Activated CD8-positive, alpha-beta memory T cell treated with anti-CD3 and anti-CD28 coated beads for 36 hours (primary cell): Measurements from ENCODE around the gene CX3CL1. TPM values are rescaled to one million over a fixed set of nuclear protein-coding genes. Genes with fewer than 3 reads are reported as not detected.
"Not testable (repeated sequence)": the region's sequence is repeated elsewhere in the genome, so short reads cannot be mapped to it uniquely, and the experiment has no call there.

Experiments
- CTCF ChIA-PET: fragments of 350-600 bp; sonication (Branson Sonifier 250); formaldehyde crosslinking; loops from one replicate; lab custom pipeline; 2021; ENCODE audit warnings: antibody characterized with exemption; lab: Charles Lee
- POLR2A ChIA-PET: fragments of 350-600 bp; sonication (Branson Sonifier 250); formaldehyde crosslinking; loops from one replicate; lab custom pipeline; 2021; ENCODE audit warnings: antibody characterized with exemption; lab: Charles Lee
- total RNA-seq, 2 experiments: library from RNA; stranded (reverse); gene quantifications; one replicate each; pipeline ENCODE4 v1.2.3, GENCODE V29; 2021

Gene CX3CL1
- total RNA-seq, 2 experiments from 2014 or later: 0.04 TPM; not detected in 1

- POLR2A ChIA-PET: no interaction called here
- CTCF ChIA-PET: no interaction called here
Observed at GRCh38 chr16:57355898-57356414, 16.3 kb upstream of the CX3CL1 start.

GRCh38 chr16:57356547-57356946, 15.7 kb upstream of the CX3CL1 start:
- POLR2A ChIA-PET: no interaction called here
- CTCF ChIA-PET: no interaction called here

- CTCF ChIA-PET: no interaction called here
- POLR2A ChIA-PET: no interaction called here
Observed at GRCh38 chr16:57357330-57358085, 14.8 kb upstream of the CX3CL1 start.

- CTCF ChIA-PET: no interaction called here
- POLR2A ChIA-PET: no interaction called here
Observed at GRCh38 chr16:57358086-57358420, 14.2 kb upstream of the CX3CL1 start.

- CTCF ChIA-PET: no interaction called here
Observed at GRCh38 chr16:57358527-57359095, 13.7 kb upstream of the CX3CL1 start, which contains the start of gene CCL22. CCL22 (plus strand) TSS chr16:57358783; CDS start chr16:57358817, 34 bp downstream.

GRCh38 chr16:57360321-57360935, 11.9 kb upstream of the CX3CL1 start:
- ChIA-PET POLR2A (no interaction called here), CTCF (no interaction called here)

More at GRCh38 chr16:57358527-57359095, 13.7 kb upstream of the CX3CL1 start, which contains the start of gene CCL22:
- POLR2A ChIA-PET: no interaction called here

- POLR2A ChIA-PET: no interaction called here
- CTCF ChIA-PET: no interaction called here
Observed at GRCh38 chr16:57361404-57361803, 10.9 kb upstream of the CX3CL1 start.

GRCh38 chr16:57364143-57364542, 8.1 kb upstream of the CX3CL1 start:
- POLR2A ChIA-PET: no interaction called here

GRCh38 chr16:57366544-57367040, 5.7 kb upstream of the CX3CL1 start:
- ChIA-PET POLR2A (no interaction called here), CTCF (no interaction called here)

More at GRCh38 chr16:57364143-57364542, 8.1 kb upstream of the CX3CL1 start:
- CTCF ChIA-PET: interaction anchor here (0.8 kb wide), 1 partner anchor 136 kb away, joined by 3 read pairs; no protein-coding TSS in a partner anchor

- ChIA-PET POLR2A (no interaction called here), CTCF (no interaction called here)
Observed at GRCh38 chr16:57367116-57367752, 5.1 kb upstream of the CX3CL1 start.

GRCh38 chr16:57371494-57372371, 557 bp upstream of the CX3CL1 start:
- CTCF ChIA-PET: no interaction called here
- POLR2A ChIA-PET: no interaction called here

- CTCF ChIA-PET: interaction anchor here (1.0 kb wide), 1 partner anchor 13 kb away, joined by 4 read pairs; no protein-coding TSS in a partner anchor
Observed at GRCh38 chr16:57373117-57373947, 1.0 kb downstream of the CX3CL1 start.

GRCh38 chr16:57374067-57374534, 1.8 kb downstream of the CX3CL1 start:
- ChIA-PET POLR2A (no interaction called here), CTCF (interaction anchor here (1.0 kb wide), 1 partner anchor 12 kb away, joined by 4 read pairs; no protein-coding TSS in a partner anchor)

More at GRCh38 chr16:57373117-57373947, 1.0 kb downstream of the CX3CL1 start:
- POLR2A ChIA-PET: no interaction called here

- POLR2A ChIA-PET: not testable (repeated sequence)
- CTCF ChIA-PET: interaction anchor here (0.7 kb wide), 1 partner anchor 343 kb away, joined by 3 read pairs; no protein-coding TSS in a partner anchor
Observed at GRCh38 chr16:57374925-57375465, 2.7 kb downstream of the CX3CL1 start.

GRCh38 chr16:57376313-57376818, 4.1 kb downstream of the CX3CL1 start:
- CTCF ChIA-PET: no interaction called here
- POLR2A ChIA-PET: no interaction called here

GRCh38 chr16:57377080-57377841, 5.0 kb downstream of the CX3CL1 start:
- ChIA-PET POLR2A (no interaction called here), CTCF (interaction anchor here (1.2 to 1.4 kb wide), 4 partner anchors 10 to 77 kb away, joined by 3 to 5 read pairs (median 4); no protein-coding TSS in a partner anchor)
